CD4-positive, CD25-positive, alpha-beta regulatory T cell (primary cell): ENCODE measurements around the gene PPP2R5C. TPM values are rescaled to one million over a fixed set of nuclear protein-coding genes. Genes with fewer than 3 reads are reported as not detected.

Source experiments
- ATAC-seq, 2 donors: fragments of 150-1000 bp; cut with Tn5 transposase; one replicate each; pipeline ENCODE4 v1.10.0; 2021; ENCODE audit warnings: low read depth in 2 of 2, moderate number of reproducible peaks in 2 of 2, moderate library complexity in 1 of 2
- DNase-seq, 3 donors: peaks; one replicate each; pipeline versions ENCODE4 v3.0.0 to v3.0.0-alpha.2; 2012 to 2022; ENCODE audit warnings: mixed read lengths in 1 of 3
- H3K27ac ChIP-seq: one replicate; pipeline ENCODE4 v1.7.0; 2013; ENCODE audit warnings: mild to moderate bottlenecking, low read length; ENCODE audit not compliant: insufficient read depth, poor library complexity, severe bottlenecking
- H3K27me3 ChIP-seq: one replicate; pipeline ENCODE4 v1.7.0; 2013; ENCODE audit warnings: low read length; ENCODE audit not compliant: control insufficient read depth, insufficient read depth
- H3K36me3 ChIP-seq: one replicate; pipeline ENCODE4 v1.7.0; 2013; ENCODE audit warnings: mild to moderate bottlenecking, low read length, moderate library complexity; ENCODE audit not compliant: control insufficient read depth, insufficient read depth
- H3K4me1 ChIP-seq: 2 replicates; pipeline ENCODE4 v1.7.0; 2013; ENCODE audit warnings: mild to moderate bottlenecking, low read length; ENCODE audit not compliant: insufficient read depth, control insufficient read depth, poor library complexity, severe bottlenecking
- H3K4me3 ChIP-seq: one replicate; pipeline ENCODE4 v1.7.0; 2013; ENCODE audit warnings: low read depth, mild to moderate bottlenecking, low read length, moderate library complexity
- H3K9me3 ChIP-seq, 2 experiments: 1 replicate in 1 of 2; 2 replicates in 1 of 2; pipeline ENCODE4 v1.7.0; 2013; ENCODE audit warnings: low read length in 2 of 2, mild to moderate bottlenecking in 1 of 2, moderate library complexity in 1 of 2; ENCODE audit not compliant: control insufficient read depth in 2 of 2
- H3K27ac Mint-ChIP-seq, 3 donors: one replicate each; pipeline ENCODE4 v1.8.0; 2020 to 2022; ENCODE audit warnings: mild to moderate bottlenecking in 3 of 3, mixed read lengths in 3 of 3, moderate library complexity in 2 of 3
- H3K27me3 Mint-ChIP-seq: one replicate; pipeline ENCODE4 v1.8.0; 2022; ENCODE audit warnings: mild to moderate bottlenecking, mixed read lengths
- H3K36me3 Mint-ChIP-seq: one replicate; pipeline ENCODE4 v1.8.0; 2020; ENCODE audit warnings: mixed read lengths
- H3K4me1 Mint-ChIP-seq, 4 donors: one replicate each; pipeline ENCODE4 v1.8.0; 2020 to 2022; ENCODE audit warnings: mixed read lengths in 4 of 4, mild to moderate bottlenecking in 1 of 4
- H3K4me3 Mint-ChIP-seq, 4 donors: one replicate each; pipeline ENCODE4 v1.8.0; 2020 to 2022; ENCODE audit warnings: mild to moderate bottlenecking in 4 of 4, mixed read lengths in 4 of 4, moderate library complexity in 3 of 4
- H3K9me3 Mint-ChIP-seq, 7 donors: one replicate each; pipeline ENCODE4 v1.8.0; 2020 to 2022; ENCODE audit warnings: mixed read lengths in 7 of 7, mild to moderate bottlenecking in 3 of 7, moderate library complexity in 2 of 7
- polyA plus RNA-seq, 4 donors: library from polyadenylated mRNA; unstranded; fragments of 300-500 nt; fragmentation: Illumina TruSeq; gene quantifications; one replicate each; pipeline ENCODE4 v1.2.3, GENCODE V29; 2021
- total RNA-seq: library from RNA; stranded (reverse); gene quantifications from one replicate; pipeline ENCODE4 v1.2.3, GENCODE V29; 2022

Gene PPP2R5C
- total and polyA plus RNA-seq, 5 donors from 2014 or later = 244 to 650 (median 282) TPM

- Histone ChIP-seq H3K4me1 (peaks cover 62% of the 10 kb centered on the region), H3K36me3 (peaks cover 11% of the 10 kb centered on the region), H3K27me3 (no peaks in the 10 kb centered on the region), H3K27ac (peak overlapping the region; percentile 44), H3K9me3 (no peaks in the 10 kb centered on the region), H3K4me3 (peak overlapping the region; percentile 33)
- H3K4me1 Mint-ChIP-seq = peaks cover 60 to 98% (median 77%) of the 10 kb centered on the region in 4 donors
- peaks cover 0 to under 1% (median 0%) of the 10 kb centered on the region in 7 donors for H3K9me3 Mint-ChIP-seq
- ATAC-seq (no peak), DNase-seq (no peak)
- peak overlapping the region; percentile 71 to 92 (median 83) for H3K27ac Mint-ChIP-seq
- peak overlapping the region in 1 of 4 donors; percentile 18 for H3K4me3 Mint-ChIP-seq
- peaks cover 24% of the 10 kb centered on the region for H3K36me3 Mint-ChIP-seq
- H3K27me3 Mint-ChIP-seq = no peaks in the 10 kb centered on the region
Measured at GRCh38 chr14:101845496-101845895, 84.0 kb downstream of the PPP2R5C start.

- ATAC-seq (no peak), DNase-seq (no peak)
- Histone ChIP-seq H3K4me3 (peak overlapping the region; percentile 33), H3K36me3 (peaks cover 12% of the 10 kb centered on the region), H3K27ac (peak overlapping the region; percentile 44), H3K27me3 (no peaks in the 10 kb centered on the region), H3K4me1 (peaks cover 59% of the 10 kb centered on the region), H3K9me3 (no peaks in the 10 kb centered on the region)
- Mint-ChIP-seq H3K36me3 (peaks cover 24% of the 10 kb centered on the region), H3K9me3 (no peaks in the 10 kb centered on the region), H3K4me3 (peak overlapping the region in 3 of 4 donors; percentile 18 to 24 (median 23)), H3K4me1 (peaks cover 57 to 98% (median 77%) of the 10 kb centered on the region in 4 donors), H3K27ac (peak overlapping the region; percentile 71 to 92 (median 83)), H3K27me3 (no peaks in the 10 kb centered on the region)
Measured at GRCh38 chr14:101845896-101846295, 84.4 kb downstream of the PPP2R5C start.

GRCh38 chr14:101849125-101849524, 87.6 kb downstream of the PPP2R5C start:
- H3K27ac ChIP-seq = no peak overlapping the region
- peak overlapping the region; percentile 4 to 60 (median 44) for H3K27ac Mint-ChIP-seq
- ATAC-seq = no peak
- H3K4me3 Mint-ChIP-seq = peak overlapping the region in 2 of 4 donors; percentile 59 to 80
- no peaks in the 10 kb centered on the region for H3K27me3 ChIP-seq
- H3K4me1 ChIP-seq = peaks cover 70% of the 10 kb centered on the region
- H3K4me3 ChIP-seq = peak overlapping the region; percentile 21
- H3K9me3 Mint-ChIP-seq = no peaks in the 10 kb centered on the region
- peaks cover 19% of the 10 kb centered on the region for H3K36me3 Mint-ChIP-seq
- H3K36me3 ChIP-seq = peaks cover 13% of the 10 kb centered on the region
- no peak for DNase-seq
- H3K9me3 ChIP-seq = no peaks in the 10 kb centered on the region
- no peaks in the 10 kb centered on the region for H3K27me3 Mint-ChIP-seq
- H3K4me1 Mint-ChIP-seq = peaks cover 55 to 93% (median 72%) of the 10 kb centered on the region in 4 donors

- no peaks in the 10 kb centered on the region for H3K27me3 ChIP-seq
- H3K36me3 ChIP-seq = peaks cover 13% of the 10 kb centered on the region
- DNase-seq (peak in 1 of 3 donors; percentile 23), ATAC-seq (peak in 1 of 2 donors; percentile 38)
- peaks cover 60 to 93% (median 74%) of the 10 kb centered on the region in 4 donors for H3K4me1 Mint-ChIP-seq
- no peaks in the 10 kb centered on the region for H3K9me3 Mint-ChIP-seq
- H3K4me3 ChIP-seq = peak overlapping the region; percentile 33
- peaks cover 70% of the 10 kb centered on the region for H3K4me1 ChIP-seq
- peak overlapping the region in 3 of 4 donors; percentile 59 to 80 (median 59) for H3K4me3 Mint-ChIP-seq
- H3K9me3 ChIP-seq = no peaks in the 10 kb centered on the region
- H3K27ac ChIP-seq = no peak overlapping the region
- H3K27ac Mint-ChIP-seq = peak overlapping the region; percentile 16 to 75 (median 44)
- H3K27me3 Mint-ChIP-seq = no peaks in the 10 kb centered on the region
- peaks cover 16% of the 10 kb centered on the region for H3K36me3 Mint-ChIP-seq
Measured at GRCh38 chr14:101849640-101850039, 88.1 kb downstream of the PPP2R5C start.

- Mint-ChIP-seq H3K27me3 (no peaks in the 10 kb centered on the region), H3K9me3 (no peaks in the 10 kb centered on the region), H3K4me1 (peaks cover 65 to 93% (median 74%) of the 10 kb centered on the region in 4 donors), H3K4me3 (peak overlapping the region in 3 of 4 donors; percentile 31 to 74 (median 56)), H3K36me3 (peaks cover 14% of the 10 kb centered on the region), H3K27ac (peak overlapping the region in 2 of 3 donors; percentile 44 to 65)
- DNase-seq (no peak), ATAC-seq (no peak)
- H3K9me3 ChIP-seq = no peaks in the 10 kb centered on the region
- no peak overlapping the region for H3K4me3 ChIP-seq
- peaks cover 71% of the 10 kb centered on the region for H3K4me1 ChIP-seq
- H3K27ac ChIP-seq = no peak overlapping the region
- H3K27me3 ChIP-seq = no peaks in the 10 kb centered on the region
- peaks cover 13% of the 10 kb centered on the region for H3K36me3 ChIP-seq
Measured at GRCh38 chr14:101851183-101851582, 89.7 kb downstream of the PPP2R5C start.

GRCh38 chr14:101851736-101852405, 90.4 kb downstream of the PPP2R5C start:
- no peak for ATAC-seq
- no peak overlapping the region for H3K27ac ChIP-seq
- peaks cover 12% of the 10 kb centered on the region for H3K36me3 Mint-ChIP-seq
- no peak for DNase-seq
- H3K27ac Mint-ChIP-seq = peak overlapping the region in 2 of 3 donors; percentile 87 to 92
- no peaks in the 10 kb centered on the region for H3K27me3 Mint-ChIP-seq
- no peaks in the 10 kb centered on the region for H3K27me3 ChIP-seq
- no peaks in the 10 kb centered on the region for H3K9me3 Mint-ChIP-seq
- no peaks in the 10 kb centered on the region for H3K9me3 ChIP-seq
- peaks cover 67% of the 10 kb centered on the region for H3K4me1 ChIP-seq
- H3K4me3 Mint-ChIP-seq = peak overlapping the region in 3 of 4 donors; percentile 31 to 74 (median 56)
- peaks cover 19% of the 10 kb centered on the region for H3K36me3 ChIP-seq
- no peak overlapping the region for H3K4me3 ChIP-seq
- H3K4me1 Mint-ChIP-seq = peaks cover 63 to 93% (median 74%) of the 10 kb centered on the region in 4 donors

- no peaks in the 10 kb centered on the region for H3K27me3 Mint-ChIP-seq
- peaks cover 67% of the 10 kb centered on the region for H3K4me1 ChIP-seq
- peaks cover 61 to 93% (median 74%) of the 10 kb centered on the region in 4 donors for H3K4me1 Mint-ChIP-seq
- H3K27ac Mint-ChIP-seq = peak overlapping the region in 2 of 3 donors; percentile 28 to 45
- H3K27ac ChIP-seq = peak overlapping the region; percentile 16
- H3K27me3 ChIP-seq = no peaks in the 10 kb centered on the region
- no peak for DNase-seq
- no peak overlapping the region for H3K4me3 Mint-ChIP-seq
- H3K9me3 Mint-ChIP-seq = no peaks in the 10 kb centered on the region
- ATAC-seq = no peak
- peaks cover 24% of the 10 kb centered on the region for H3K36me3 ChIP-seq
- no peak overlapping the region for H3K4me3 ChIP-seq
- peaks cover 15% of the 10 kb centered on the region for H3K36me3 Mint-ChIP-seq
- no peaks in the 10 kb centered on the region for H3K9me3 ChIP-seq
Measured at GRCh38 chr14:101852785-101853184, 91.3 kb downstream of the PPP2R5C start.
